H1 (cell line): ENCODE results near the gene KDM6B. TPM values are rescaled to one million over a fixed set of nuclear protein-coding genes. Genes with fewer than 3 reads are reported as not detected.

ENCODE experiments used
- BCL11A ChIP-seq, 2 experiments: IDR thresholded peaks; one replicate each; pipeline ENCODE4 v1.6.1; 2011; ENCODE audit warnings: low read depth in 2 of 2, low read length in 2 of 2, mild to moderate bottlenecking in 2 of 2
- CHD7 ChIP-seq: fragments of 300-600 bp; sonication (generic); IDR thresholded peaks from 2 replicates; pipeline ENCODE4 v1.7.1; 2012; ENCODE audit warnings: low read length, moderate library complexity, mild to moderate bottlenecking, inconsistent platforms; ENCODE audit not compliant: insufficient replicate concordance
- GTF2F1 ChIP-seq: IDR thresholded peaks from 2 replicates; pipeline ENCODE4 v1.6.1; 2012; ENCODE audit warnings: low read depth, low read length, improper control_type of control experiment, borderline replicate concordance
- HDAC2 ChIP-seq, 2 experiments: fragments of 300-600 bp in 1 of 2; sonication (generic) in 1 of 2; IDR thresholded peaks; 2 replicates each; pipeline ENCODE4 v1.6.1; 2011 to 2012; ENCODE audit warnings: low read depth in 2 of 2, low read length in 2 of 2, mild to moderate bottlenecking in 2 of 2, moderate library complexity in 2 of 2, borderline replicate concordance in 1 of 2, inconsistent platforms in 1 of 2
- NANOG ChIP-seq: IDR thresholded peaks from 2 replicates; pipeline ENCODE4 v1.6.1; 2011; ENCODE audit warnings: low read length, low read depth, mild to moderate bottlenecking, inconsistent platforms; ENCODE audit not compliant: insufficient read depth, poor library complexity, severe bottlenecking
- POLR2A ChIP-seq, 2 experiments: IDR thresholded peaks; 1 replicate in 1 of 2; 2 replicates in 1 of 2; pipeline ENCODE4 v1.6.1; 2011; ENCODE audit warnings: low read depth in 2 of 2, low read length in 2 of 2, mild to moderate bottlenecking in 2 of 2; ENCODE audit errors: control extremely low read depth in 1 of 2
- SAP30 ChIP-seq: fragments of 300-600 bp; sonication (generic); IDR thresholded peaks from 2 replicates; pipeline ENCODE4 v1.7.1; 2012; ENCODE audit warnings: low read length, moderate library complexity, mild to moderate bottlenecking, inconsistent platforms; ENCODE audit not compliant: insufficient read depth, insufficient replicate concordance
- SRF ChIP-seq: IDR thresholded peaks from 2 replicates; pipeline ENCODE4 v1.6.1; 2011; ENCODE audit warnings: mild to moderate bottlenecking, low read depth, low read length, moderate library complexity
- TAF1 ChIP-seq: IDR thresholded peaks from 2 replicates; pipeline ENCODE4 v1.6.1; 2011; ENCODE audit warnings: mild to moderate bottlenecking, low read depth, low read length
- ZNF274 ChIP-seq: IDR thresholded peaks from 2 replicates; pipeline ENCODE4 v1.7.0; 2012; ENCODE audit warnings: low read length, borderline replicate concordance; ENCODE audit errors: extremely low read depth
- polyA plus RNA-seq, 7 experiments: library from polyadenylated mRNA; depleted of rRNA in 3 of 7; stranded (reverse) in 5 of 7; unstranded in 2 of 7; fragments of >200 nt in 5 of 7; fragments of 200-250 nt in 2 of 7; gene quantifications; 1 replicate in 5 of 7; 2 replicates in 1 of 7; 4 replicates in 1 of 7; pipeline versions ENCODE4 v1.2.1 to v1.2.3, GENCODE V29; 2011 to 2013; ENCODE audit warnings: missing spikeins in 2 of 7, mixed read lengths in 2 of 7
- total RNA-seq: library from RNA; stranded (reverse); fragmentation: NEBNext Ultra II Directional; extraction: Animal tissue kit (Norgen Biotek cat#: 25700); gene quantifications from 2 replicates; pipeline ENCODE4 v1.2.1, GENCODE V29; 2021

KDM6B gene
- total and polyA plus RNA-seq, 2 of the 8 experiments (the other 6 are each of a cell fraction or from before 2014, with no cell fraction given): 0.48 to 3.7 TPM

GRCh38 chr17:7816926-7817642, 16.9 kb upstream of the KDM6B start (continued):
- TF ChIP-seq CHD7 (no peak), SAP30 (no peak), HDAC2 (IDR thresholded peaks at IDR 0.05; ENCODE audit: borderline replicate concordance in 1 of 2, low read depth in 2 of 2, low read length in 2 of 2) (no peak), ZNF274 (no peak), POLR2A (IDR thresholded peaks at IDR 0.05; ENCODE audit: control extremely low read depth in 1 of 2, low read depth in 2 of 2, low read length in 2 of 2) (no peak), NANOG (no peak), SRF (no peak), TAF1 (no peak), BCL11A (IDR thresholded peaks at IDR 0.05; ENCODE audit: low read depth in 2 of 2, low read length in 2 of 2) (no peak), GTF2F1 (no peak)
